Astrocyte (in vitro differentiated cells and primary cell): ENCODE results near the gene RNU7-1. TPM values are rescaled to one million over a fixed set of nuclear protein-coding genes. Genes with fewer than 3 reads are reported as not detected.

Experiments
- DNase-seq: peaks from one replicate; pipeline ENCODE4 v3.0.0-alpha.2; 2010; ENCODE audit warnings: low read depth
- FAIRE-seq: peaks from 2 replicates; lab custom pipeline; 2011; peaks lifted over from hg19 to GRCh38; lab: Jason Lieb, UNC
- H2AFZ ChIP-seq: 2 replicates; pipeline ENCODE4 v1.6.0; 2012; ENCODE audit warnings: low read depth, low read length, inconsistent platforms
- H3K27ac ChIP-seq: 2 replicates; pipeline ENCODE4 v1.5.1; 2011; ENCODE audit warnings: low read depth, low read length, inconsistent platforms
- H3K27me3 ChIP-seq: 2 replicates; pipeline ENCODE4 v1.6.0; 2011; ENCODE audit warnings: low read length, inconsistent platforms; ENCODE audit not compliant: insufficient read depth
- H3K36me3 ChIP-seq: 2 replicates; pipeline ENCODE4 v1.5.1; 2011; ENCODE audit warnings: low read length, inconsistent platforms; ENCODE audit not compliant: insufficient read depth
- H3K4me1 ChIP-seq: 2 replicates; pipeline ENCODE4 v1.5.1; 2011; ENCODE audit warnings: low read length, inconsistent platforms; ENCODE audit not compliant: insufficient read depth
- H3K4me2 ChIP-seq: 2 replicates; pipeline ENCODE4 v1.6.0; 2012; ENCODE audit warnings: low read length, inconsistent platforms
- H3K4me3 ChIP-seq: 2 replicates; pipeline ENCODE4 v1.5.1; 2011; ENCODE audit warnings: low read depth, mild to moderate bottlenecking, low read length, inconsistent platforms; ENCODE audit not compliant: insufficient read depth
- H3K79me2 ChIP-seq: 2 replicates; pipeline ENCODE4 v1.6.0; 2012; ENCODE audit warnings: mild to moderate bottlenecking, low read length, inconsistent platforms; ENCODE audit not compliant: insufficient read depth
- H3K9ac ChIP-seq: 2 replicates; pipeline ENCODE4 v1.6.0; 2012; ENCODE audit warnings: mild to moderate bottlenecking, low read length, inconsistent platforms
- H3K9me3 ChIP-seq: 2 replicates; pipeline ENCODE4 v1.5.1; 2012; ENCODE audit warnings: low read depth, mild to moderate bottlenecking, low read length, inconsistent platforms; ENCODE audit not compliant: insufficient read depth
- H4K20me1 ChIP-seq: 2 replicates; pipeline ENCODE4 v1.6.0; 2012; ENCODE audit warnings: low read length, inconsistent platforms; ENCODE audit not compliant: insufficient read depth
- H3K27ac Mint-ChIP-seq: one replicate; pipeline ENCODE4 v1.8.0; 2021; ENCODE audit warnings: mild to moderate bottlenecking, mixed read lengths; ENCODE audit not compliant: unreplicated experiment
- H3K27me3 Mint-ChIP-seq: one replicate; pipeline ENCODE4 v1.8.0; 2021; ENCODE audit warnings: low read depth, mixed read lengths; ENCODE audit not compliant: unreplicated experiment
- H3K36me3 Mint-ChIP-seq: one replicate; pipeline ENCODE4 v1.8.0; 2021; ENCODE audit warnings: low read depth, mixed read lengths; ENCODE audit not compliant: unreplicated experiment
- H3K4me1 Mint-ChIP-seq: one replicate; pipeline ENCODE4 v1.8.0; 2021; ENCODE audit warnings: low read depth, mixed read lengths; ENCODE audit not compliant: unreplicated experiment
- H3K4me3 Mint-ChIP-seq: one replicate; pipeline ENCODE4 v1.8.0; 2021; ENCODE audit warnings: mild to moderate bottlenecking, moderate library complexity, mixed read lengths; ENCODE audit not compliant: unreplicated experiment
- H3K9me3 Mint-ChIP-seq: one replicate; pipeline ENCODE4 v1.8.0; 2021; ENCODE audit warnings: mild to moderate bottlenecking, mixed read lengths; ENCODE audit not compliant: unreplicated experiment
- EZH2 ChIP-seq: IDR thresholded peaks from 2 replicates; pipeline ENCODE4 v1.6.1; 2012; ENCODE audit warnings: mild to moderate bottlenecking, low read length, inconsistent platforms; ENCODE audit not compliant: insufficient read depth
- total RNA-seq: library from RNA; stranded (reverse); gene quantifications from 2 replicates; pipeline ENCODE4 v1.2.1, GENCODE V29; 2021
- TF ChIP-seq, protein P1 (sequence below): IDR thresholded peaks from 2 replicates; pipeline ENCODE4 v1.5.1; 2011; ENCODE audit warnings: low read depth, mild to moderate bottlenecking, inconsistent platforms, low read length, moderate library complexity; ENCODE audit not compliant: insufficient read depth

The RNU7-1 gene
- total RNA-seq, 1 donor from 2014 or later, result not detected

DNA sequence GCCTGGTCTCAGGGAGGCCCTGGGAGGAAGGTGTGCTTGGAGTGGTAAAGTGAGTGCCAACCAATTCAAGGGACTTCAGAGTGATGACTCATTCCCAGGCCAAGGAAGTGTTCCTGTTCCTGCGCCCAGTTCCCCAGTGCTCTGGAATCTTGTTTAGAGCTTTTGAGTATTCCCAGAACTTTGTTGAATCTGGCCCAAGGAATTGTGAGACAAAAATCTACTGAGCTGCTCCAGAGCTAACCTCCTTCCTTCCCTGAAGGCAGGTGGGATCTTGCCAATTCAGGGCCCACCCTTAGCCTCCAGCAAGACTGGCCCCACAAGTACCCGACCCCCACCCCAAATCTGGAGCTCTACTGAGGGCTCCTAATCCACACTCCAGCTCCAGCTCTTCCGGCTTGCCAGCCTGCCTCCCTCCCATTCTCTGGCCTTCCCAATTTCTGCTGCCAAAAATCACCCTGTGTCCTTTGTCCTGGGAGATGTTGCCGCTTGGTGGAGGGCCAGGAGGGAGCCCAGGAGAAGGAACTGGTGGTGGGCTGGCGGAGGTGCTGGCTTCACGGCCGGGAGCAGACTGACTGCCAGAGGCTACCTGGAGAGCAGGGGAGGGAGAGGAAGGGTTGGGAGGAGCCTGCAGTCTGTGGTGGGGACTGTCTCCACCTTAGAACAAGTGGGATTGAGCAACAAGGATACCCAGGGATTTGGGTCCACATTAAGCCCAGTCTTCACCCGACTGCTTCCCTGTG lies 17.9 kb upstream of the RNU7-1 start:
- FAIRE-seq, result peak; percentile 56
- no peaks in the 10 kb centered on the region for H3K36me3 ChIP-seq
- H3K4me3 ChIP-seq, result peak overlapping the region; percentile 56
- peak overlapping the region; percentile 49 for H2AFZ ChIP-seq
- no peaks in the 10 kb centered on the region for H3K9me3 Mint-ChIP-seq
- H3K4me1 Mint-ChIP-seq, result peaks cover 43% of the 10 kb centered on the region
- peak overlapping the region; percentile 95 for H3K9ac ChIP-seq
- TF ChIP-seq EZH2, result no peak
- TF ChIP-seq, protein P1, sequence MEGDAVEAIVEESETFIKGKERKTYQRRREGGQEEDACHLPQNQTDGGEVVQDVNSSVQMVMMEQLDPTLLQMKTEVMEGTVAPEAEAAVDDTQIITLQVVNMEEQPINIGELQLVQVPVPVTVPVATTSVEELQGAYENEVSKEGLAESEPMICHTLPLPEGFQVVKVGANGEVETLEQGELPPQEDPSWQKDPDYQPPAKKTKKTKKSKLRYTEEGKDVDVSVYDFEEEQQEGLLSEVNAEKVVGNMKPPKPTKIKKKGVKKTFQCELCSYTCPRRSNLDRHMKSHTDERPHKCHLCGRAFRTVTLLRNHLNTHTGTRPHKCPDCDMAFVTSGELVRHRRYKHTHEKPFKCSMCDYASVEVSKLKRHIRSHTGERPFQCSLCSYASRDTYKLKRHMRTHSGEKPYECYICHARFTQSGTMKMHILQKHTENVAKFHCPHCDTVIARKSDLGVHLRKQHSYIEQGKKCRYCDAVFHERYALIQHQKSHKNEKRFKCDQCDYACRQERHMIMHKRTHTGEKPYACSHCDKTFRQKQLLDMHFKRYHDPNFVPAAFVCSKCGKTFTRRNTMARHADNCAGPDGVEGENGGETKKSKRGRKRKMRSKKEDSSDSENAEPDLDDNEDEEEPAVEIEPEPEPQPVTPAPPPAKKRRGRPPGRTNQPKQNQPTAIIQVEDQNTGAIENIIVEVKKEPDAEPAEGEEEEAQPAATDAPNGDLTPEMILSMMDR, result no peak
- peaks cover 21% of the 10 kb centered on the region for H4K20me1 ChIP-seq
- peak overlapping the region; percentile 78 for H3K27ac ChIP-seq
- peaks cover 11% of the 10 kb centered on the region for H3K36me3 Mint-ChIP-seq
- no peaks in the 10 kb centered on the region for H3K27me3 ChIP-seq
- no peaks in the 10 kb centered on the region for H3K27me3 Mint-ChIP-seq
- H3K4me3 Mint-ChIP-seq, result peak overlapping the region; percentile 91
- no peaks in the 10 kb centered on the region for H3K9me3 ChIP-seq
- peak overlapping the region; percentile 98 for H3K4me2 ChIP-seq
- peaks cover 35% of the 10 kb centered on the region for H3K79me2 ChIP-seq
- peak; percentile 95 for DNase-seq
- peaks cover 41% of the 10 kb centered on the region for H3K4me1 ChIP-seq
- peak overlapping the region; percentile 98 for H3K27ac Mint-ChIP-seq

DNA sequence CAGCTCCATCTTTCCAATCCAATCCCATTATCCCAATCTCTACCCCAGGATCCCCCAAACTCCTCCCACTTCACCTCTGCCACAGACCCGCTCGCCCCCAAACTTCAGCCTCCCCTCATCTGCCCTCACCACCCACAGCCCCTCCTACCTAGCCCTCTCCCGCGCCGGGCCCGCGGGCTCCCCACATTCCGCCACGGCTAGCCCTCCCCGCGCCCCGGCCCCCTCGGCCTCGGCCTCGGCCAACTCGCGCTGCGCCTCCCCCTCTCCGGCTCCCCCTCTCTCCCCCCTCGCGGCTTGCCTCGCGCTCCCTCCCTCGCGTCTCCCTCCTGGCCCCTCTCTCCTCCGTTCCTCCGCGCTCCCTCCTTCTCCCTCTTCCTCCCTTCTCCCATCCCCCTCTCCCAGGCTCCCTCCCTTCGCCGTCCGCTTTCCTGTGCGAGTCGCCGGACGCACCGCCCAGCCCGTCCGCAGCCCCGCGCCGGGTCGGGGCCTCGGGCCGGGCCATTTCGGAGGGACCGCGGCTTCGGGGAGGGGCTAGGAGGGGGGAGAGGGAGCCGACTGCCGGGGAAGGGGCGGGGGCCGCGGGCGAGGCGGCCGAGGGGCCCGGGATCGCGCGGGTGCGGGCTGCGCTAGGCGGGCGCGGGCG lies 16.1 kb upstream of the RNU7-1 start, which contains the start of gene ATN1:
Gene ATN1 (plus strand): TSS at position 581 of the 643 bp plus-strand sequence. CDS start 6,043 bp downstream, outside the sequence.
- peak within 1 kb of the TSS; percentile 100 for H3K4me3 Mint-ChIP-seq
- H3K27ac Mint-ChIP-seq, result peak within 1 kb of the TSS; percentile 98
- H3K27me3 Mint-ChIP-seq, result no peaks in the 10 kb centered on the region
- H3K27me3 ChIP-seq, result no peaks in the 10 kb centered on the region
- no peak for FAIRE-seq
- peaks cover 35% of the 10 kb centered on the region for H4K20me1 ChIP-seq
- no peaks in the 10 kb centered on the region for H3K9me3 ChIP-seq
- no peaks in the 10 kb centered on the region for H3K36me3 ChIP-seq
- H3K27ac ChIP-seq, result peak within 1 kb of the TSS; percentile 78
- H3K9ac ChIP-seq, result peak within 1 kb of the TSS; percentile 95
- peak within 1 kb of the TSS; percentile 98 for H3K4me2 ChIP-seq
- peaks cover 3% of the 10 kb centered on the region for H3K36me3 Mint-ChIP-seq
- DNase-seq, result peak; percentile 69
- peak within 1 kb of the TSS; percentile 58 for H2AFZ ChIP-seq
- H3K79me2 ChIP-seq, result peaks cover 52% of the 10 kb centered on the region
- H3K9me3 Mint-ChIP-seq, result no peaks in the 10 kb centered on the region
- H3K4me1 ChIP-seq, result peaks cover 44% of the 10 kb centered on the region
- peak within 1 kb of the TSS; percentile 85 for H3K4me3 ChIP-seq
- TF ChIP-seq, protein P1, result no peak
- no peak for TF ChIP-seq EZH2
- peaks cover 47% of the 10 kb centered on the region for H3K4me1 Mint-ChIP-seq
